GM21515 (cell line): Measurements from ENCODE around the gene LGI4.

ENCODE experiments used
- ATAC-seq: cut with Tn5 transposase; IDR thresholded peaks from one replicate; pipeline ENCODE4 v1.9.1; 2021; ENCODE audit not compliant: unreplicated experiment

The LGI4 gene

DNA sequence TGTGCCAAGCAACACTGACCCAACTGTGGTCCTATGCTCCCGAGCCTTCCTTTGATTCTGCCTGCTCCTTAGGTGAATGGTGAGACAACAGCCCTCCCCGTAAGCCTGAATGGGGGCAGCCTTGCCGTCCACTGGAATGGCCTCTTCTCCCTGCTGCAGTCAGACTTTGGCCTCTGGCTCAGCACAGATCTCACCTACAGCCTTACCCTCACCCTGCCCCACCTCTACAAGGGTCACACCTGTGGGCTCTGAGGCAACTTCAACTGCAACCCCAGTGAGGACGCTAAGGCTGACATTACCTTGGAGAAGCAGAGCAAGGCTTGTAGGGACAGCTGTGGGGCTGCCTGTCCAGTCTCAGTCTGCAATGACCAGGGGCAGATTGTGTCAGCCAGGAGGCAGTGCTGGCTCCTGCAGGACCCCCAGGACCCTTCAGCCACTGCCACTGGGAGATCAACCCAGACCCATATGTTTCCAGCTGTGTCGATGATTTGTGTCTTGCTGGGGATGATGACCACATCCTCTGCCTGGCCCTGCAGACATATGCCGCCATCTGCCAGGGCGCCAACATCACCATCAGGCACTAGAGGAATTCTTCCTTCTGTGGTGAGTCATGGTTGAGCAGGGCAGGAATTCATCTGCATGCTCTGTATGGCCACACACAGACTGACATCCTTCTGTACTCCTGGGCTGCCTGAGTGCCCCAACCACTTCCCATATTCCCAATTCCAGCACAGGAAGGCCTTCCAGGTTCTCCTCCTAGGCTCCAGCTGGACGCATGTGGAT, 46.5 kb downstream of the LGI4 start:
- ATAC-seq, result no peak

DNA sequence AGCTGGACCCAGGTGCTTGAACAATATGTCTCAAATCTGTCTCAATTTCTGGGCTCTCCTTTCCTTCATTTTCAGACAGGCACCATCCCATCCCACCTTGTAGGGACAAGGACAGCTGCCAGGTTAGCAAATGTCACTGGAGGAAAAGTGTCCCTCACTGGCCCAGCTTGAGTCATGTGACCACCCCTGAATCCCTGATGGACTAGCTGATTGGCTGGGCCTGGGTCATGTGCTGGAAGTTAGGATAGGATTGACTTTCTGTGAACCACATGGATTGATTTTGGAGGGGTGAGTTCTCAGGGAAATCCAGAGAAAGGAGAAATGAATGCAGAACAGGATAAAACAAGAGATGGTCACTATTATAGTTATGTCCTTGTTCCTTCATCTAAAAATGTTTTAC, 47.5 kb downstream of the LGI4 start:
- ATAC-seq, result no peak

DNA sequence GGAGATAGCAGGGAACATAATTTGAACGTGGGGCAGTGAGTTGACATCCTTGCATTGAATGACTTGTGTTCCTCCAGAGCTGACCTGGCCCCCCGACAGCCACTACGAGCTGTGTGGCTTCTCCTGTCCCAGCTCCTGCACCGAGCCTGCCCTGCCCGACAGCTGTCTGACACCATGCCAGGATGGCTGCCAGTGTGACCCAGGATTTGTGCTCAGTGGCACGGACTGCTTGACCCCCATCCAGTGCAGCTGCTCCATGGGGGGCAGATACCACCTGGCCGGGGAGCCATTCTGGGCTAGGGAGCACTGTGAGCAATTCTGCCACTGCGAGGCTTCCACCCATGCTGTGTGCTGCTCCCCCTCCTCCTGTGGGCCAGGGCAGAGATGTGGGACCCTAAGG, 48.4 kb downstream of the LGI4 start:
- ATAC-seq, result no peak

DNA sequence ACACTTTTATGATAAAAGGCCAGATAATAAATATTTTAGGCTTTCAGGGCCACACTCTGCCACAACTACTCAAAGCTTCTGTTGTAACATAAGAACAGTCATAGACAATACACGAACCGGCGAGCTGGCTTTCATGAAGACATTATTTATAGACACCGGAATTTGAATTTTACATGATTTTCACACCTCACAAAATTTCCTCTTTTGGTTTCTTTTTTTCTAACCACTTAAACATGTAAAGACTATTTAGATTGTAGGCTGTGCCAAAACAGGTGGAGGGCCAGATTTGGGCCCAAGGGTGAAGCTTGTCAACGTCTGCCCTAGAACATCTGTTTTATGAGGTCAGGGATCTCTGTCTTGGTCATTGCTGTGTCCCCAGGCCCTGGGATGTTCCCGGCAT, 48.9 kb downstream of the LGI4 start:
- ATAC-seq, result no peak

DNA sequence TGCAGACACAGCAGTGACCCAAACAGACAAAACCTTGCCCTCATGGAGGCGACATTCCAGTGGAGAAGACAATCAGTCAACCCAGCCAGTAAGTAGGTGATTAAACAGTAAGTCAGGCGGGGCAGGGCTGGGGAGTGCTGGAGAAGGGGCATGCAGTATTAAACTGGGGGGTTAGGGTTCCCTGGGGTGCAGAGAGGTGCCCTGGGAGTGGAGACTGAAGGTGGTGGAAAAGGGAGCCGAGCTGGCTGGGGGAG, 50.4 kb downstream of the LGI4 start:
- ATAC-seq, result no peak

DNA sequence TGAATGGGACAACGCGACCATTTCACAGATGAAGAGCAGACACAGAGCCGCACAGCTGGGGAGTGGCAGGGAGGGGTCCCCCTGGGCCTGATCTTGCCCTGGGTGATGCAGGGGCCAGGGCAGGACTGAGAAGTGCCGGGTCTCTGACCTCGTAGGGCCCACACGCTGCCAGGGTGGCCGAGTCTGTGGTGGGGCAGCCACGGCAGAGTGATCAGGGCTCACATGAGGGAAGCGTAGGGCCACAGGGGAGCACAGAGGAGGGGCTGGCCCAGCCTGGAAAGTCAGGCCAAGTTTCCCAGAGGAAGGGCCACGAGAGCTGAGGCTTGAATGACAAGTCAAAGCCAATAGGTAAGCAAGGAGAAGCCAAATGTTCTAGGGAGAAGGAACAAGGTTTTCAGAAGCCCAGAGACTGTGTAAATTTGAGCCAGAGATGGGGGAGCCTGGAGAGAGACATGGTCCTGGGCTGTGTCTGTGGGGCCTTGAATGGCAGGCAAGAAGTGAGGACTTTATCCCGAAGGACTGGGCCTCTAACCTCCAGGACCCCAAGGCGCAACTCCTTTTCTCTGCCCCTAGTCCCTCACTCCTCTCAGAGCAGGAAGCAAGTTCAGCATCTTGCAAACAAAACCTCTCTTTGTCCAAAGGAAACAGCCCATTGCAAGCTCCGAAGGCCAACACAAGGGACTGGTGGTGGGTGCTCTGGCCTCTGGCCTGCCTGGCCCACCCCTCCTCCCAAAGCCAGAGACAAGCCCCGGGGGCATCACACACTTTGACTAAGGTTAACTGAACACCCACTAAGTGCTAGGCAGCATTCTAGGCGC, 51.0 kb downstream of the LGI4 start:
- no peak for ATAC-seq

DNA sequence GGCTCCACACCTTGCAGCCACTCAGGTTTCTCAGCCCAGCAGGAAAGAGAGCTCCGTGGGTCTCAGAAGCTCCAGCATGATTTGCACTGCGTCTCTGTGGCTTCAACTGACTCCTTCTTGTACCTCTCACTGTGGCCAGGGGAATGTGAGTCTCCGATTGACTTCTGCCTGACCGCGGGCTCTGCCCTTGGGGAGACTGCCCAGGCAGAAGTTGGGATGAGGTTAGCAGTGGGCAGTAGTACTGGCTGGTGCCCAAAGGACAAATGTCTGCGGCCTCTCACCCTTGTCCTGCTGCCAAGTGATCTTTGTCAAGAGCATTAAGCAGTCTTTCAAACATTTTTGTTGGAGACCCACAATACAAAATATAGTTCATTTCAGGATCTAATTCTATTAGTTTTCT, 53.7 kb downstream of the LGI4 start:
- no peak for ATAC-seq

DNA sequence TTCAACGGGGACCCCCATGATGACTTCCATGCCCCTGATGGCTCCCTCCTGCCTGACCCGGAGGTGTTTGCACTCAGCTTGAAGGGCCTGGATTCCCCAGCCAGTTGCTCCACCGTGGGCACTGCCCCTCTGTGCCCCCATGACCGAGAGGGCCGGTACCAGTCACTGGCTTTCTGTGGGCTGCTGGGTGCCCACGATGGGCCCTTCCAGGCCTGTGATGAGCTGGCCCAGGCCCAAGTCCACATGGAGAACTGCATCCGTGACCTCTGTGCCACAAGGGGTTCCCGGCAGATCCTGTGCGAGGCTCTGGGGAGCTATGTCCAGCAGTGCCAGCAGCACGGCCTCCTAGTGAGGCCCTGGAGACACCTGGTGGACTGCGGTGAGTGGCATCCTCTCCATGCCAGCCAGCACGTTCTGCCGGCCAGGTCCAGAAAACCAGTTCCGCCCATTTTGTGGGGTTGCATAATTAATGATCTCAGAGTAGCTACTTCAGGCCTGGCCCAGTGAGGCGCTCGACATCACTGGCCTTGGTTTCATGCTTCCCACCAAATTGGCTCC, 54.2 kb downstream of the LGI4 start:
- no peak for ATAC-seq

DNA sequence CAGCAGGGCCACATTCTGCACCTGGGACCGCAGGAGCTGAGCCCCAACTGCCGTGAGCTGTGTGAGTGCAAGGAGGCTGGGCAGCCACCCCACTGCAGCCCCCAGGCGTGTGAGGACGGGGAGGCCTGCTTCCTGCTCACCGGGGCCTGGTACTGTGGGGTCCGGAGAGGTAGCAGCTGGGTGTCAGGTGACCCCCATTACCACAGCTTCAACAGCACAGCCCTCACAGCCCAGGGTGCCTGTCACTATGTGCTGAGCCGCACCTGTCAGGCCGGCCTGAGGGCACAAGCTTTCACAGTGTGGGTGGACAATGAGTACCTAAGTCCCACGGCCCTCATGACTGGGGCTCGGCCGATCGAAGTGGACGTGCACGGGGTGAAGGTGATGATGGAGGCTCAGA, 55.0 kb downstream of the LGI4 start:
- no peak for ATAC-seq

DNA sequence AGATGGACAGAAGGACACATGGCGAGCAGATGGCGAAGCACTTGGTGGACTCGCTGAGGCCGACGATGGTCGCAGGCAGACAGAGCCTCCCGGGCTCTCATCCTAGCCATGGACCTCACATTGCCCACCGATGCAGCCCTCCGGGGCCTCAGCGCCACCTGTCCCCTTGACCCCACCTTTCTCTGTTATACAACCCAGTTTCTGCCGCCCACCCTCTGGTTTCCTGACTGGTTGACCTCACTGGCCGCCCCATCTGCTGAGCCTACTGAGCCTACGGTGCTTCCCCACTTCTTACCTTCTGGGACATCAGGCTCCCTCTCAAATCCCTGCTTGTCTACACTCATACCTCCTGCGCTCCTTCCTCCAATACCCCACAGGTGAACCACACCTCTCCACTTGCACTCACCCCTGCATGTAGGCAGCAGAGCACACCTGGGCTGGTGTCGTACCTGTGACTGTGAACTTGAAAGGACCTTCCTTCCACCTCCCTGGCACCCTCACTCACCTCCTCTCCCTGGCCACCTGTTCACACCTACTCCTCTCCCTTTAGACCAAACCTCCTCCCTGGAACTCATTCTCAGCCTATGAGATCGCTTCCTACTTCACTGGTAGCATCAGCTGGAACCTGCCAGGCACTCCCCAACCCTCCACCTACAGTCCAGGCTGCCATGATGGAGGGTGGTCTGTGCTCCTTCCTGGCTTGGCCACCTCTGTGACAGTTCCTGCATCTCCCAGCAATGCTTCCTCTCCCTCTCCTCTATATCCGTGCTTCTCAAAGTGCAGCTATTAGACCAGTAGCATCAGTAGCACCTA, 57.2 kb downstream of the LGI4 start:
- no peak for ATAC-seq

DNA sequence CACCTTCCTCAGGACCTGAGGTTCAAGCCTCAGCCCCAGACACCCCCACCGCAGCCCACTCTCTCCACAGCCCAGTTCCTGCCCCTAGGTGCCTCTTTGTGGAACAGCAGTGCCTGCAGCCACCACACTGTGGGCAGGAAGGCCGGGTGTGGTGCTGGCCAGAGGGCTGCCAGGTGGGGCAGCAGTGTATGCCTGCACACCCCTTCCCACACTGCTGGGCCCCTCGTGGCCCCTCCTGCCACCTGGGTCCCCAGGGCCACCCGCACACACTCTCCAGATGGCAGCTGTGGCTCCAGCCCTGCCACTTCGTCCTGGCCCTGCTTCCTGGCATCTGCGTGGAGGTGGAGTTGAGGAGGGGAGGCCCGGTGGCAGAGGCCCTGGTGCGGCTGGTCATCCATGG, 58.2 kb downstream of the LGI4 start:
- no peak for ATAC-seq

DNA sequence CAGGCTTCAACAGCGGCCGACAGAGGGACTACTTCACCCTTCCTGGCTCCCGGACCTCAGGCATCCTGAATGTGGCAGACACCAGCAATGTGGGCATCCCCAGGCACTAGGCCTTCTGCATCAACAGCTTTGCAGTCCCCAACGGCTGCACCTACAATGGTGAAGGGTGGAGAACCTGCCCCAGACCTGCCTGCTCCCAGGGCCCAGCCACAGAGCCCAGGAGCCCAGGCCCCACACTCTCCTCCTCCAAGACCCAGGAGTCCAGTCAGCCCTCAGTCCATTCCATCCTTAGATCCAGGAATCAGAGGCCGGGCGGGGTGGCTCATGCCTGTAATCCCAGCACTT, 58.9 kb downstream of the LGI4 start:
- ATAC-seq, result no peak

DNA sequence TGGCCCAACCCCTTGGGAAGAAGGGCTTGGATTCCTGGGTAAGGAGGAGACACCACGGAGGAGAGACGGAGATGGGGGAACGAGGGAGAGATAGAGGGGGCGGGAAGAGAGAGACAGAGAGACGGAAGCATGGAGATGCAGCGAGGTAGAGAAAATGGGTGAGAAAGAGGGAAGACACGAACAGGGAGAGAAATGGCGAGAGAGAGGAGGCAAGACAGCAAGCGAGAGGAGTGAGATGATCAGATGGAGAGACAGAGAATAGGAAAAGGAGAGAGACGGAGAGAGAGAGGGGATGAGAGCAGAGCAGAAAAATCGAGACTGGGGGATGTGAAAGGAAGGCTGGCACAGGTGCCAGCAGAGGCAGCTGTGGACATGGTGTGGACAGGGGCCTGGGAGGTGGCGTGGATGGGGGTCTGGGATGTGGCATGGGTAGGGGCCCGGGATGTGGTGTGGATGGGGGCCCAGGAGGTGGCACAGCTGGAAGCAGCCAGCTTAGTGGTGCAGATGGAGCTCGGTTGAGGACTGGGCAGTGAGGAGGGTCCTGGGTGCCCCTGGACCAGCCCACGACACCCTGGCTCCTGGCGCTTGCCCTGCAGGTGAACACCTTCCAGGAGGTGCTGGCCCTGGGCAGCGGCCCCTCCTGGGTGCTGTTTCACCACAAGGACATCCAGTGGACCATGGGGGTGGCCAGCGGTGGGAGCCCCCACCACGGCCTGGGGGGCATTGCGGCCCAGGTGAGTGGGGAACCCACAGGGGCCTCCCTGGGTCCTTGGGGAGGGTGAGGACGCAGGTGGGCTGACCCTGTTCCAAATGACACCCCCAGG, 59.4 kb downstream of the LGI4 start:
- no peak for ATAC-seq
